ENCODE data around the gene S100A12. TPM values are rescaled to one million over a fixed set of nuclear protein-coding genes. Genes with fewer than 3 reads are reported as not detected.

The S100A12 gene
- total RNA-seq, 1 experiment from 2014 or later = not detected

GRCh38 chr1:153342178-153342577 lies 33.2 kb downstream of the S100A12 start:
- Histone ChIP-seq H2BK5ac (ENCODE audit: insufficient read length, low read length) (no peak overlapping the region), H2BK12ac (ENCODE audit: insufficient read length, low read depth, low read length) (no peak overlapping the region), H3K56ac (ENCODE audit: insufficient read length, low read depth, low read length) (no peak overlapping the region), H3K4me1 (ENCODE audit: insufficient read depth, low read length) (no peaks in the 10 kb centered on the region), H3K9ac (ENCODE audit: extremely low read depth, insufficient read length, low read length) (no peak overlapping the region), H4K8ac (replicated peaks; ENCODE audit: insufficient read length, low read depth, low read length) (no peak overlapping the region), H2BK20ac (ENCODE audit: low read depth, low read length, poor library complexity, severe bottlenecking) (no peak overlapping the region), H3K14ac (ENCODE audit: insufficient read depth, low read length) (no peak overlapping the region), H3K4me2 (ENCODE audit: insufficient read depth, insufficient read length, low read length) (no peak overlapping the region), H4K5ac (ENCODE audit: insufficient read length, low read depth, low read length) (no peak overlapping the region), H3K27me3 (ENCODE audit: insufficient read depth, low read length) (no peaks in the 10 kb centered on the region), H4K91ac (ENCODE audit: insufficient read length, low read depth, low read length) (no peak overlapping the region), H3K18ac (ENCODE audit: insufficient read length, low read depth, low read length) (no peak overlapping the region), H4K20me1 (ENCODE audit: control insufficient read depth, insufficient read depth, insufficient read length) (no peaks in the 10 kb centered on the region), H3T11ph (ENCODE audit: low read length) (no peak overlapping the region), H2AFZ (ENCODE audit: low read length) (no peak overlapping the region), H3K79me2 (ENCODE audit: insufficient read depth, low read length) (no peaks in the 10 kb centered on the region), H2BK15ac (ENCODE audit: low read depth, low read length) (no peak overlapping the region), H2AK5ac (ENCODE audit: insufficient read length, low read length) (no peak overlapping the region), H3K23ac (ENCODE audit: insufficient read length, low read depth, low read length) (no peak overlapping the region), H3K4ac (ENCODE audit: low read depth, low read length) (no peak overlapping the region), H3K23me2 (ENCODE audit: insufficient read length, low read depth, low read length, poor library complexity, severe bottlenecking) (no peaks in the 10 kb centered on the region), H3K9me3 (ENCODE audit: control insufficient read depth, low read depth, low read length) (no peaks in the 10 kb centered on the region), H3K79me1 (ENCODE audit: insufficient read depth, low read depth, low read length, poor library complexity, severe bottlenecking) (no peaks in the 10 kb centered on the region), H3K27ac (ENCODE audit: insufficient read length, low read depth, low read length) (no peak overlapping the region), H2BK120ac (ENCODE audit: low read depth, low read length, poor library complexity, severe bottlenecking) (no peak overlapping the region)
- Mint-ChIP-seq H3K4me3 (no peak overlapping the region), H3K9me3 (no peaks in the 10 kb centered on the region), H3K4me1 (peaks cover 0 to 5% of the 10 kb centered on the region in 2 experiments; a peak in 2 of 4 replicates), H3K36me3 (ENCODE audit: insufficient read depth in 1 of 3, low read depth in 3 of 3) (no peaks in the 10 kb centered on the region), H3K27ac (no peak overlapping the region), H3K27me3 (ENCODE audit: low read depth) (peaks cover 21% of the 10 kb centered on the region)
- TF ChIP-seq CTCF (conservative IDR thresholded peaks at IDR 0.05) = no peak
- no CpG with 5 or more reads among the region's 3 CpGs for WGBS (ENCODE audit: extremely low coverage, insufficient read length, low lambda C conversion rate)
- no peak for DNase-seq

Data from H9 (cell line).